SK-N-SH (cell line): Measurements from ENCODE around the gene ASPG.

Experiments used
- EP300 ChIP-seq, 2 experiments: IDR thresholded peaks; 2 replicates each; pipeline versions ENCODE4 v1.4.0 to v1.6.1; 2012; ENCODE audit warnings: borderline replicate concordance in 1 of 2, low read depth in 1 of 2, low read length in 1 of 2
- NRF1 ChIP-seq: IDR thresholded peaks from 2 replicates; pipeline ENCODE4 v1.6.1; 2012; ENCODE audit warnings: low read depth, mild to moderate bottlenecking, low read length
- SIN3A ChIP-seq: IDR thresholded peaks from 2 replicates; pipeline ENCODE4 v1.6.1; 2012; ENCODE audit warnings: low read depth, mild to moderate bottlenecking, low read length, moderate library complexity, borderline replicate concordance
- TF ChIP-seq, protein P1 (sequence below): fragments of 150-350 bp; IDR thresholded peaks from 2 replicates; pipeline ENCODE4 v1.6.1; 2017; ENCODE audit warnings: antibody characterized with exemption, low read length, low read depth, borderline replicate concordance
- TF ChIP-seq, protein P2 (sequence below): fragments of 200-600 bp; sonication (generic); IDR thresholded peaks from 2 replicates; pipeline ENCODE4 v1.6.1; 2017; ENCODE audit warnings: antibody characterized with exemption, mild to moderate bottlenecking, moderate library complexity
- TF ChIP-seq, protein P3 (sequence below): fragments of 150-350 bp; IDR thresholded peaks from 2 replicates; pipeline ENCODE4 v1.6.1; 2016; ENCODE audit warnings: mild to moderate bottlenecking, low read depth, low read length

DNA sequence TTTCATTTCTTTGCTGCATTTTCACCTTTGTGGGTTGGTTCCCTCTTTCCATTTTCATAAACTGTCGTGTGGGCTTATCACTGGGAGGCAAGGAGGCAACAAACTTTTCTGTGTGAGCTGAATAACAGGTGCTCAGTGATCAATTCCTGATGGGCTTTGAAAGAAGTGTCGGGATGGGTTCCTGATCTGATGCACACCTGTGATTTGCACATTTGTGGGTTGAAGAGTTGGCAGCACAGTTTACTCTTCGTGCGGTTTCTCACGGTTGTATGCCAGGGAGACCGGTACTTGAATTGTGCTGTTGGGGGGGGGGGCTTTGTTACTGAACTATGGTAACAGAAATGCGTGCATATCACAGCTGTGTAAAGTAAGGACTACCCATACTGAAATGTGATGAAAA, 16.0 kb upstream of the ASPG start:
- TF ChIP-seq SIN3A (no peak), NRF1 (no peak), EP300 (IDR thresholded peaks at IDR 0.05; ENCODE audit: borderline replicate concordance in 1 of 2, low read depth in 1 of 2, low read length in 1 of 2) (no peak)
- TF ChIP-seq, protein P1, sequence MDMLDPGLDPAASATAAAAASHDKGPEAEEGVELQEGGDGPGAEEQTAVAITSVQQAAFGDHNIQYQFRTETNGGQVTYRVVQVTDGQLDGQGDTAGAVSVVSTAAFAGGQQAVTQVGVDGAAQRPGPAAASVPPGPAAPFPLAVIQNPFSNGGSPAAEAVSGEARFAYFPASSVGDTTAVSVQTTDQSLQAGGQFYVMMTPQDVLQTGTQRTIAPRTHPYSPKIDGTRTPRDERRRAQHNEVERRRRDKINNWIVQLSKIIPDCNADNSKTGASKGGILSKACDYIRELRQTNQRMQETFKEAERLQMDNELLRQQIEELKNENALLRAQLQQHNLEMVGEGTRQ, result no peak
- TF ChIP-seq, protein P2, sequence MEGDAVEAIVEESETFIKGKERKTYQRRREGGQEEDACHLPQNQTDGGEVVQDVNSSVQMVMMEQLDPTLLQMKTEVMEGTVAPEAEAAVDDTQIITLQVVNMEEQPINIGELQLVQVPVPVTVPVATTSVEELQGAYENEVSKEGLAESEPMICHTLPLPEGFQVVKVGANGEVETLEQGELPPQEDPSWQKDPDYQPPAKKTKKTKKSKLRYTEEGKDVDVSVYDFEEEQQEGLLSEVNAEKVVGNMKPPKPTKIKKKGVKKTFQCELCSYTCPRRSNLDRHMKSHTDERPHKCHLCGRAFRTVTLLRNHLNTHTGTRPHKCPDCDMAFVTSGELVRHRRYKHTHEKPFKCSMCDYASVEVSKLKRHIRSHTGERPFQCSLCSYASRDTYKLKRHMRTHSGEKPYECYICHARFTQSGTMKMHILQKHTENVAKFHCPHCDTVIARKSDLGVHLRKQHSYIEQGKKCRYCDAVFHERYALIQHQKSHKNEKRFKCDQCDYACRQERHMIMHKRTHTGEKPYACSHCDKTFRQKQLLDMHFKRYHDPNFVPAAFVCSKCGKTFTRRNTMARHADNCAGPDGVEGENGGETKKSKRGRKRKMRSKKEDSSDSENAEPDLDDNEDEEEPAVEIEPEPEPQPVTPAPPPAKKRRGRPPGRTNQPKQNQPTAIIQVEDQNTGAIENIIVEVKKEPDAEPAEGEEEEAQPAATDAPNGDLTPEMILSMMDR, result no peak
- TF ChIP-seq, protein P3, sequence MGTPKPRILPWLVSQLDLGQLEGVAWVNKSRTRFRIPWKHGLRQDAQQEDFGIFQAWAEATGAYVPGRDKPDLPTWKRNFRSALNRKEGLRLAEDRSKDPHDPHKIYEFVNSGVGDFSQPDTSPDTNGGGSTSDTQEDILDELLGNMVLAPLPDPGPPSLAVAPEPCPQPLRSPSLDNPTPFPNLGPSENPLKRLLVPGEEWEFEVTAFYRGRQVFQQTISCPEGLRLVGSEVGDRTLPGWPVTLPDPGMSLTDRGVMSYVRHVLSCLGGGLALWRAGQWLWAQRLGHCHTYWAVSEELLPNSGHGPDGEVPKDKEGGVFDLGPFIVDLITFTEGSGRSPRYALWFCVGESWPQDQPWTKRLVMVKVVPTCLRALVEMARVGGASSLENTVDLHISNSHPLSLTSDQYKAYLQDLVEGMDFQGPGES, result no peak
